PC-3 (cell line): ENCODE results near the gene MUL1. TPM values are rescaled to one million over a fixed set of nuclear protein-coding genes. Genes with fewer than 3 reads are reported as not detected.

Source experiments
- ATAC-seq: fragments of 200-7000 bp; cut with Tn5 transposase; 2 replicates; pipeline ENCODE4 v1.9.1; 2020; ENCODE audit warnings: mild to moderate bottlenecking, moderate library complexity
- BruUV-seq: library from RNA; stranded (reverse); fragments of 400-500 nt; replicated peaks from 2 replicates; lab custom pipeline; 2021; lab: Mats Ljungman, UMichigan
- CTCF ChIA-PET: fragments of 300-600 bp; sonication (Branson Sonifier 250); formaldehyde crosslinking; loops from one replicate; lab custom pipeline; 2022; ENCODE audit warnings: antibody characterized with exemption; lab: Charles Lee
- POLR2A ChIA-PET: fragments of 300-600 bp; sonication (Branson Sonifier 250); formaldehyde crosslinking; loops from one replicate; lab custom pipeline; 2022; ENCODE audit warnings: antibody characterized with exemption; ENCODE audit not compliant: unreplicated experiment; lab: Charles Lee
- DNase-seq: peaks from one replicate; pipeline ENCODE4 v3.0.0-alpha.2; 2015
- H2AFZ ChIP-seq: fragments of 300-600 bp; sonication (generic); 2 replicates; pipeline ENCODE4 v1.6.0; 2016; ENCODE audit warnings: antibody characterized with exemption, low read length
- H3F3A ChIP-seq: fragments of 300-600 bp; sonication (generic); one replicate; pipeline ENCODE4 v1.6.0; 2017; ENCODE audit warnings: antibody characterized with exemption, low read length, control low read depth, mild to moderate bottlenecking; ENCODE audit not compliant: unreplicated experiment
- H3K27ac ChIP-seq: fragments of 300-600 bp; sonication (generic); 2 replicates; pipeline ENCODE4 v1.5.1; 2016; ENCODE audit warnings: mild to moderate bottlenecking, low read length
- H3K27me3 ChIP-seq: fragments of 300-600 bp; sonication (generic); 2 replicates; pipeline ENCODE4 v1.6.1; 2016; ENCODE audit warnings: low read length, mixed read lengths
- H3K36me3 ChIP-seq: fragments of 300-600 bp; sonication (generic); 2 replicates; pipeline ENCODE4 v1.6.1; 2016; ENCODE audit warnings: low read depth, mixed run types, low read length, mixed read lengths
- H3K4me1 ChIP-seq: fragments of 300-600 bp; sonication (generic); 2 replicates; pipeline ENCODE4 v1.5.1; 2016; ENCODE audit warnings: low read length; ENCODE audit not compliant: insufficient read depth
- H3K4me2 ChIP-seq: fragments of 300-600 bp; sonication (generic); 2 replicates; pipeline ENCODE4 v1.6.0; 2016; ENCODE audit warnings: low read length
- H3K4me3 ChIP-seq: fragments of 300-600 bp; sonication (generic); 2 replicates; pipeline ENCODE4 v1.5.1; 2016; ENCODE audit warnings: mild to moderate bottlenecking, low read length, mixed read lengths
- H3K79me2 ChIP-seq: fragments of 300-600 bp; sonication (generic); 2 replicates; pipeline ENCODE4 v1.6.1; 2017; ENCODE audit warnings: low read length, mixed read lengths
- H3K9ac ChIP-seq: fragments of 300-600 bp; sonication (generic); 2 replicates; pipeline ENCODE4 v1.6.0; 2016; ENCODE audit warnings: mild to moderate bottlenecking, low read length
- H3K9me2 ChIP-seq: fragments of 300-600 bp; sonication (generic); replicated peaks from 2 replicates; pipeline ENCODE4 v1.6.1; 2016; ENCODE audit warnings: mixed run types, low read length, mixed read lengths
- H3K9me3 ChIP-seq: fragments of 300-600 bp; sonication (generic); 2 replicates; pipeline ENCODE4 v1.6.1; 2016; ENCODE audit warnings: low read length, mixed read lengths
- H4K20me1 ChIP-seq: fragments of 300-600 bp; sonication (generic); 2 replicates; pipeline ENCODE4 v1.6.1; 2016; ENCODE audit warnings: low read length, mixed read lengths
- EZH2 ChIP-seq: fragments of 300-600 bp; sonication (generic); IDR thresholded peaks from one replicate; pipeline ENCODE4 v1.6.1; 2017; ENCODE audit warnings: antibody characterized with exemption, mild to moderate bottlenecking, low read length; ENCODE audit not compliant: unreplicated experiment
- EZH2phosphoT487 ChIP-seq: fragments of 300-600 bp; sonication (generic); IDR thresholded peaks from 2 replicates; pipeline ENCODE4 v1.6.1; 2018; ENCODE audit warnings: mild to moderate bottlenecking, antibody characterized with exemption, low read length, borderline replicate concordance
- intact Hi-C: fragments of 100-400 bp; cut with micrococcal nuclease; formaldehyde crosslinking; loops from 2 replicates; pipeline ENCODE4 v1.9.0; 2023
- total RNA-seq: library from RNA; depleted of rRNA; stranded (reverse); fragments of >200 nt; gene quantifications from 2 replicates; pipeline ENCODE4 v1.2.3, GENCODE V29; 2014
- TF ChIP-seq, protein P1 (sequence below): fragments of 300-600 bp; sonication (generic); conservative IDR thresholded peaks from 2 replicates; pipeline ENCODE4 v1.5.1; 2017; ENCODE audit warnings: antibody characterized with exemption, low read depth, mild to moderate bottlenecking, low read length

The MUL1 gene
- total RNA-seq, 1 experiment from 2014 or later: 28.9 TPM

DNA sequence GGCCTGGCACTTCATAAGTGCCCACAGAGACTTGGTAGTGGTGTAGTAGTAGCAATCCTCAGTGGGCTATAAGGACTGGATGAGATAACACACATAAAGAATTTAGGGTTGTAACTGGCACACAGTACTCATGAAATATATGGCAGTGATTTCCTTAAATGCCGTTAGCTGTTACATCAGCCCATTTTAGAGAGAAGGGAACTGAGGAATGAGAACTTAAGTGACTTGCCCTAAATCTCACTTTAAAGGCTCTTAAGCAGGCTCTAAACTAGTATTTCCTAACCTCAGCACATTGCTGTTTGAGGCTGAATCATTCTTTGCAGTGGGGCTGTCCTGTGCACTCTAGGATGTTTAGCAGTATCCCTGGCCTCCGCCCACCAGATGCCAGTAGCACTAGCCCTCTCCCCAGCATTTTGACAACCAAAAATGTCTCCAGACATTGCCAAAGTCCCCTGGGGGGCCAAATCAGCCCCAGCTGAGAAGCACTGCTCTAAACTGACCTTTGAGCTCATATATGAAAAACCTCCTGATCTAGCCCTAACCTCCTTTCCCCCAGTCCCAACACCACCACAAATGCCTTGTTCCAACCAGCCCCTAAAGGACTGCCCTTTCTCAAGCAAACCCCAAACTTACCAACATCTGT lies 33.5 kb downstream of the MUL1 start:
- DNase-seq: no peak
- H3K36me3 ChIP-seq: no peaks in the 10 kb centered on the region
- no peak for ATAC-seq
- no peak overlapping the region for H2AFZ ChIP-seq
- H3F3A ChIP-seq: no peaks in the 10 kb centered on the region
- H3K27ac ChIP-seq: no peak overlapping the region
- no TSS peak for BruUV-seq
- intact Hi-C loops: no loop called here
- no peaks in the 10 kb centered on the region for H3K79me2 ChIP-seq
- CTCF ChIA-PET: no interaction called here
- H3K27me3 ChIP-seq: no peaks in the 10 kb centered on the region
- no peak overlapping the region for H3K4me3 ChIP-seq
- H4K20me1 ChIP-seq: no peaks in the 10 kb centered on the region
- POLR2A ChIA-PET: no interaction called here
- TF ChIP-seq, protein P1, sequence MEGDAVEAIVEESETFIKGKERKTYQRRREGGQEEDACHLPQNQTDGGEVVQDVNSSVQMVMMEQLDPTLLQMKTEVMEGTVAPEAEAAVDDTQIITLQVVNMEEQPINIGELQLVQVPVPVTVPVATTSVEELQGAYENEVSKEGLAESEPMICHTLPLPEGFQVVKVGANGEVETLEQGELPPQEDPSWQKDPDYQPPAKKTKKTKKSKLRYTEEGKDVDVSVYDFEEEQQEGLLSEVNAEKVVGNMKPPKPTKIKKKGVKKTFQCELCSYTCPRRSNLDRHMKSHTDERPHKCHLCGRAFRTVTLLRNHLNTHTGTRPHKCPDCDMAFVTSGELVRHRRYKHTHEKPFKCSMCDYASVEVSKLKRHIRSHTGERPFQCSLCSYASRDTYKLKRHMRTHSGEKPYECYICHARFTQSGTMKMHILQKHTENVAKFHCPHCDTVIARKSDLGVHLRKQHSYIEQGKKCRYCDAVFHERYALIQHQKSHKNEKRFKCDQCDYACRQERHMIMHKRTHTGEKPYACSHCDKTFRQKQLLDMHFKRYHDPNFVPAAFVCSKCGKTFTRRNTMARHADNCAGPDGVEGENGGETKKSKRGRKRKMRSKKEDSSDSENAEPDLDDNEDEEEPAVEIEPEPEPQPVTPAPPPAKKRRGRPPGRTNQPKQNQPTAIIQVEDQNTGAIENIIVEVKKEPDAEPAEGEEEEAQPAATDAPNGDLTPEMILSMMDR: no peak
- TF ChIP-seq EZH2 (no peak), EZH2phosphoT487 (no peak)
- no peaks in the 10 kb centered on the region for H3K9me3 ChIP-seq
- peaks cover 35% of the 10 kb centered on the region for H3K4me1 ChIP-seq
- H3K9me2 ChIP-seq: no peaks in the 10 kb centered on the region
- no peak overlapping the region for H3K4me2 ChIP-seq
- H3K9ac ChIP-seq: no peak overlapping the region

DNA sequence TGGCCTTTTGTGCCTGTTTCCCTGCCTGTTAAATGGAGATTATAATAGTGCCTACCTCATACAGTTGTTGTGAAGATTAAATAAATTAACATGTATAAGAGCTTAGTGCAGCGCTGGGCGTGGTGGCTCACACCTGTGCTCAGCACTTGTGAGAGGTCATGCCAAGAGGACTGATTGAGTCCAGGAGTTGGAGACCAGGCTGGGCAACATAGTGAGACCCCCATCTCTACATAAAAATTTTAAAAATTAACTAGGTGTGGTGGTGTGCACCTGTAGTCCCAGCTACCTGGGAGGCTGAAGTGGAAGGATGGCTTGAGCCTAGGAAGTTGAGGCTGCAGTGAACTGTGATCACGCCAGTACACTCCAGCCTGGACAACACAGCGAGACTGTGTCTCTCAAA lies 34.1 kb downstream of the MUL1 start:
- H3K4me1 ChIP-seq: peaks cover 33% of the 10 kb centered on the region
- no peaks in the 10 kb centered on the region for H3K9me2 ChIP-seq
- no peak overlapping the region for H2AFZ ChIP-seq
- TF ChIP-seq EZH2phosphoT487: no peak
- TF ChIP-seq, protein P1: no peak
- TF ChIP-seq EZH2: no peak
- H3K4me2 ChIP-seq: no peak overlapping the region
- intact Hi-C loops: no loop called here
- no peaks in the 10 kb centered on the region for H3F3A ChIP-seq
- no peaks in the 10 kb centered on the region for H3K27me3 ChIP-seq
- H3K79me2 ChIP-seq: no peaks in the 10 kb centered on the region
- H3K9me3 ChIP-seq: no peaks in the 10 kb centered on the region
- no peak for ATAC-seq
- no peak for DNase-seq
- no peak overlapping the region for H3K9ac ChIP-seq
- POLR2A ChIA-PET: no interaction called here
- no peak overlapping the region for H3K4me3 ChIP-seq
- H3K27ac ChIP-seq: no peak overlapping the region
- CTCF ChIA-PET: no interaction called here
- BruUV-seq: no TSS peak
- H3K36me3 ChIP-seq: no peaks in the 10 kb centered on the region
- H4K20me1 ChIP-seq: no peaks in the 10 kb centered on the region

DNA sequence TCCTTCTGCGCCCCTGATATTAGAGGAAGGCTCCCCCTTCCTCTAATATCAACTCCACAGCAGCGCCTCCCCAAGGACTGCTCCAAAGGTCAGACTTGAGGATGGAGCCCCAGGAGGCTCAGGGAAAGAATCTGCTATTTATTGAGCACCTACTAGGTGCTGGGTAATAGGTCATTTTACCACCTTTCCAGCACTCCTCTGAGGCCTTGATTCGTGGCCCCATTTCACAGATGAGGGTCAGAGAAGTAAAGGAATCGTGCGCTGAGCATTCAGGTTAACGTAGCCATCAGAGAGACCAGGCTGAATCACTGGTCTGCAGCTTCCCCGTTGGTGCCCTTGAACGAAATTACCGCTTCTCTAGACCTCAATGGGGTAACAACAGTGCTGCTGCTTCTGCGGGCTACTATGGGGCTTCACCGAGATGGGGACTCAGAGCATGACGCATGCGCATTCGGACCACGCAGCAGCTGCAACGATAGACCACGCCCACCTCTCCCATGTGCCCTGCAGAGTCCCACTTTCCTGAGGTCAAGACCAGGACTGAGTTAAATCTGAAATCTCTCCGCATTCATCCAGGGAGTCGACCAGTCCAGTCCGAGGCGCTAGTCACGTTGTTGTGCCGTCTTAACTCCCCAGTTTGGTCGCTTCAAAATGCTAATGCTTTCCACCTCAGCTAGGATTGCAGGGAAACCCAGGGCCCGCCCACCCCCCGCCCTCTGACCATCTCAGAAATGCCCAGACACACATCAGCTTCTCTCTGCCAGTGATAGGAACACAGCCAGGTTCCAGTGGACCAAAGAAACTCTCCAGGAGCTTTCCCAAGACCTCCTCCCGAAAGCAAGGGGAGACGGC lies 34.9 kb downstream of the MUL1 start:
- TF ChIP-seq EZH2: no peak
- TF ChIP-seq, protein P1: no peak
- no peak for TF ChIP-seq EZH2phosphoT487
- no peak for DNase-seq
- Histone ChIP-seq H3F3A (no peaks in the 10 kb centered on the region), H3K27ac (no peak overlapping the region), H4K20me1 (no peaks in the 10 kb centered on the region), H3K4me1 (peaks cover 25% of the 10 kb centered on the region), H3K27me3 (no peaks in the 10 kb centered on the region), H3K4me2 (no peak overlapping the region), H3K4me3 (no peak overlapping the region), H3K36me3 (no peaks in the 10 kb centered on the region), H3K9me2 (no peaks in the 10 kb centered on the region), H2AFZ (no peak overlapping the region), H3K79me2 (no peaks in the 10 kb centered on the region), H3K9me3 (no peaks in the 10 kb centered on the region), H3K9ac (no peak overlapping the region)
- CTCF ChIA-PET: no interaction called here
- intact Hi-C loops: no loop called here
- POLR2A ChIA-PET: no interaction called here
- BruUV-seq: no TSS peak
- ATAC-seq: no peak
